Kidney (tissue), 14 donors: ENCODE data around the gene NF1. TPM values are rescaled to one million over a fixed set of nuclear protein-coding genes. Genes with fewer than 3 reads are reported as not detected.
A peak's percentile ranks its signal among the peaks of the same experiment; 100 is the strongest.

Source experiments
- DNase-seq, 5 donors: peaks; one replicate each; pipeline ENCODE4 v3.0.0-alpha.2; 2013 to 2020
- FAIRE-seq: peaks from 2 replicates; lab custom pipeline; 2012; peaks lifted over from hg19 to GRCh38; lab: Jason Lieb, UNC
- H3K27ac ChIP-seq, 2 donors: one replicate each; pipeline ENCODE4 v1.7.0; 2013; ENCODE audit warnings: low read depth in 2 of 2, low read length in 2 of 2, inconsistent platforms in 1 of 2
- H3K27me3 ChIP-seq: one replicate; pipeline ENCODE4 v1.7.1; 2013; ENCODE audit warnings: low read length, inconsistent platforms; ENCODE audit not compliant: control insufficient read depth, insufficient read depth
- H3K36me3 ChIP-seq, 3 donors: one replicate each; pipeline versions ENCODE4 v1.7.0 to v1.7.1; 2013; ENCODE audit warnings: low read length in 3 of 3, control low read depth in 1 of 3, inconsistent platforms in 1 of 3; ENCODE audit not compliant: insufficient read depth in 3 of 3, control insufficient read depth in 2 of 3
- H3K4me1 ChIP-seq, 3 donors: one replicate each; pipeline versions ENCODE4 v1.7.0 to v1.7.1; 2013; ENCODE audit warnings: low read length in 3 of 3, inconsistent platforms in 1 of 3, low read depth in 1 of 3; ENCODE audit not compliant: control insufficient read depth in 2 of 3, insufficient read depth in 2 of 3
- H3K4me3 ChIP-seq, 3 donors: one replicate each; pipeline versions ENCODE4 v1.7.0 to v1.8.1; 2013; ENCODE audit warnings: low read length in 3 of 3, control low read depth in 1 of 3, inconsistent platforms in 1 of 3
- H3K9ac ChIP-seq, 3 donors: one replicate each; pipeline versions ENCODE4 v1.7.0 to v1.7.1; 2013; ENCODE audit warnings: low read length in 3 of 3, control low read depth in 1 of 3, inconsistent platforms in 1 of 3
- H3K9me3 ChIP-seq, 3 donors: one replicate each; pipeline versions ENCODE4 v1.7.0 to v1.7.1; 2013; ENCODE audit warnings: low read length in 3 of 3, control low read depth in 1 of 3, inconsistent platforms in 1 of 3; ENCODE audit not compliant: control insufficient read depth in 2 of 3, insufficient read depth in 1 of 3
- CTCF ChIP-seq: IDR thresholded peaks from 3 replicates; pipeline ENCODE4 v1.5.1; 2012; ENCODE audit warnings: mild to moderate bottlenecking, moderate library complexity, borderline replicate concordance; ENCODE audit not compliant: insufficient read depth; ENCODE audit errors: extremely low read depth
- intact Hi-C: fragments of 100-400 bp; cut with DNase I; formaldehyde crosslinking; loops from one replicate; pipeline ENCODE4 v1.11.1; 2022
- polyA plus RNA-seq: library from polyadenylated mRNA; stranded (reverse); fragments of 350-450 nt; fragmentation: Illumina TruSeq; extraction: RNeasy Lipid Tissue Mini Kit (QIAGEN cat#74804); gene quantifications from one replicate; pipeline ENCODE4 v1.2.3, GENCODE V29; 2014; ENCODE audit warnings: low read depth, low replicate concordance; ENCODE audit not compliant: insufficient read depth
- total RNA-seq: library from RNA; stranded (reverse); fragmentation: NEBNext Ultra II Directional; extraction: Animal tissue kit (Norgen Biotek cat#: 25700); gene quantifications from one replicate; pipeline ENCODE4 v1.2.1, GENCODE V29; 2021
- donor health status: control.
- donor health status: control.
- donor health status: control.
- donor health status: control.
- donor health status: control.
- donor health status: DM: yes; HTN: yes; CAD: no.
- donor health status: Normal renal cell carcinoma (clear cell type).

NF1 gene
- total and polyA plus RNA-seq, 2 donors from 2014 or later, result 7.8 to 61.3 TPM

GRCh38 chr17:31415004-31415454, 320.3 kb downstream of the NF1 start:
- H3K4me3 ChIP-seq, result no peak overlapping the region
- no peak for FAIRE-seq
- TF ChIP-seq CTCF, result no peak
- H3K27ac ChIP-seq, result no peak overlapping the region
- H3K9me3 ChIP-seq, result no peaks in the 10 kb centered on the region
- no peak overlapping the region for H3K9ac ChIP-seq
- H3K36me3 ChIP-seq, result no peaks in the 10 kb centered on the region
- intact Hi-C loops, result no loop called here
- peak in 1 of 5 donors; percentile 66 for DNase-seq
- no peaks in the 10 kb centered on the region for H3K27me3 ChIP-seq
- no peaks in the 10 kb centered on the region for H3K4me1 ChIP-seq

- Histone ChIP-seq H3K27me3 (no peaks in the 10 kb centered on the region), H3K36me3 (no peaks in the 10 kb centered on the region), H3K9me3 (no peaks in the 10 kb centered on the region), H3K9ac (no peak overlapping the region), H3K4me3 (no peak overlapping the region), H3K27ac (no peak overlapping the region), H3K4me1 (no peaks in the 10 kb centered on the region)
- FAIRE-seq, result no peak
- intact Hi-C loops, result no loop called here
- no peak for TF ChIP-seq CTCF
- DNase-seq, result peak in 1 of 5 donors; percentile 61
Observed at GRCh38 chr17:31415640-31416502, 321.1 kb downstream of the NF1 start.

- DNase-seq (peak in 4 of 5 donors; percentile 33 to 77 (median 48)), FAIRE-seq (no peak)
- H3K9ac ChIP-seq, result no peak overlapping the region
- H3K9me3 ChIP-seq, result no peaks in the 10 kb centered on the region
- no peak for TF ChIP-seq CTCF
- no peak overlapping the region for H3K4me3 ChIP-seq
- intact Hi-C loops, result no loop called here
- no peaks in the 10 kb centered on the region for H3K27me3 ChIP-seq
- no peaks in the 10 kb centered on the region for H3K4me1 ChIP-seq
- H3K27ac ChIP-seq, result no peak overlapping the region
- no peaks in the 10 kb centered on the region for H3K36me3 ChIP-seq
Observed at GRCh38 chr17:31416503-31416923, 321.7 kb downstream of the NF1 start.
